IgD-negative memory B cell (primary cell): ENCODE data around the gene GGNBP2. TPM values are rescaled to one million over a fixed set of nuclear protein-coding genes. Genes with fewer than 3 reads are reported as not detected.
"Not testable (repeated sequence)": the region's sequence is repeated elsewhere in the genome, so short reads cannot be mapped to it uniquely, and the experiment has no call there.

Source experiments
- H3K27ac Mint-ChIP-seq, 3 donors: one replicate each; pipeline ENCODE4 v1.8.0; 2020 to 2022; ENCODE audit warnings: mild to moderate bottlenecking in 3 of 3, mixed read lengths in 3 of 3, moderate library complexity in 1 of 3
- H3K27me3 Mint-ChIP-seq: one replicate; pipeline ENCODE4 v1.8.0; 2021; ENCODE audit warnings: mixed read lengths
- H3K36me3 Mint-ChIP-seq: one replicate; pipeline ENCODE4 v1.8.0; 2020; ENCODE audit warnings: mild to moderate bottlenecking, mixed read lengths
- H3K4me1 Mint-ChIP-seq, 3 donors: one replicate each; pipeline ENCODE4 v1.8.0; 2020 to 2022; ENCODE audit warnings: mixed read lengths in 3 of 3, mild to moderate bottlenecking in 1 of 3
- H3K4me3 Mint-ChIP-seq, 4 donors: one replicate each; pipeline ENCODE4 v1.8.0; 2020 to 2022; ENCODE audit warnings: mild to moderate bottlenecking in 4 of 4, mixed read lengths in 4 of 4, moderate library complexity in 3 of 4
- H3K9me3 Mint-ChIP-seq, 3 donors: one replicate each; pipeline ENCODE4 v1.8.0; 2020 to 2021; ENCODE audit warnings: mixed read lengths in 3 of 3, mild to moderate bottlenecking in 1 of 3
- polyA plus RNA-seq: library from polyadenylated mRNA; unstranded; fragments of 300-500 nt; fragmentation: Illumina TruSeq; gene quantifications from one replicate; pipeline ENCODE4 v1.2.3, GENCODE V29; 2021

The GGNBP2 gene
- polyA plus RNA-seq, 1 donor from 2014 or later: 84.9 TPM

DNA sequence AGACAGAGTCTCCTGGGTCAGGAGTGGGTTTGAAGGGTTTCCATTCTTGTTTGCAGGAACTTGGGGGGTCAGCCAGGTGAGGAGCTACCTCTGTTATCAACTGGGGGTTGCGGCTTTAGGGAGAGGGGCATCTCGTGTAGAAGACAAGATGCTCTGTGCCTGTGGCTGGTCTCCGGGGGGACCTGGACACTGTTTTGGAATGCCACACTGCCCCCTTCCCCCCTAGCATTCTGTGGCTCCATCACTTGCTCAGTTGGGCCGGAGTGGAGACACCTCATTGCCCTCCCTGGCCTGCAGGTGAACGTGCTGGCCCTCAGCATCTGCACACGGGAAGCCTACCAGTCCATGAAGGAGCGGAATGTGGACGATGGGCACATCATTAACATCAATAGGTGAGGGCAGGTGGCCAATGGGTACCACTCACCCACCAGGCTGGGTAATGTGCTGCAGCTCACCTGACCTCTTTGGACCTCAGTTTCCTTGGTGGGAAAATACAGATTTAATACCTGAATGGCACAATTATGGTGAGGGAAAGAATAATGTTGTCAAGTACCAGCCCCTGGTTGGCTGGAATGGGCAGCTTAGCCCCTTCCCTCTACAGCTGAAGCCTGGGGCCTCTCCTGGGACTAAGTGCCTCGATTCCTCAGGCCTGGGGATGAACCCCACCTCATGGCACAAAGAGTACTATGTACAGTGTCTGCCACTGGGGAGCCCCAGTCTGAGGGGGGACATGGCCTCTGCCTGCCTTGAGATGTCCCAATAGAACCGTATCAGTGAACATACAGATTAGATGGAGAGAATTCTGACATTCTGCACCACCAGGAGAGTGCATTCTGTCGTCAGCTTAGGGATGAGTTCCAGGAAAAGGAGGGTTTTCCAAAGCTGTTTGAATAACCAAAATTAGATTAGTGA, 53.4 kb downstream of the GGNBP2 start:
- Mint-ChIP-seq H3K36me3 (peaks cover 4% of the 10 kb centered on the region), H3K4me1 (peaks cover 5 to 10% (median 8%) of the 10 kb centered on the region in 3 donors), H3K27me3 (no peaks in the 10 kb centered on the region), H3K4me3 (peak overlapping the region in 3 of 4 donors; percentile 12 to 88 (median 83)), H3K9me3 (no peaks in the 10 kb centered on the region), H3K27ac (peak overlapping the region in 1 of 3 donors; percentile 24)

DNA sequence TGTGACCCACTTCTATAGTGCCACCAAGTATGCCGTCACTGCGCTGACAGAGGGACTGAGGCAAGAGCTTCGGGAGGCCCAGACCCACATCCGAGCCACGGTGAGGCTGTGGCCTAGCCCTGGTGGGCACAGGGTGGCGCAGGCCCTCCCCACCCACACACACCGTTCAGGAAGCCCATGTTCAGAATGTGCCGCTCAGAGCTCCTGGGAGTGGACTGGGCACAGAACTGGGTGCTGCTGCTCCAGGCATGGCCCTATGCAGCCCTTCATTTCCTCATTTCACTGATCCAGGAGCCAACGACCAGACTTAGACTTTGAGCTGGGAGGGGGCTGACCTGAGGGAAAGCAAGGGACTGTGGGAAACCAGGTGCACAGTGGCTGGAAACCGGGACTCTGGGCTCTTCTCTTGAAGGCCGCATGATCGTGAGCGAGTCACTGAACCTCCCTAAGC, 54.3 kb downstream of the GGNBP2 start:
- Mint-ChIP-seq H3K4me3 (peak overlapping the region in 2 of 4 donors; percentile 45 to 68), H3K9me3 (no peaks in the 10 kb centered on the region), H3K36me3 (peaks cover 4% of the 10 kb centered on the region), H3K4me1 (peaks cover 8 to 11% (median 9%) of the 10 kb centered on the region in 3 donors), H3K27ac (no peak overlapping the region), H3K27me3 (no peaks in the 10 kb centered on the region)

DNA sequence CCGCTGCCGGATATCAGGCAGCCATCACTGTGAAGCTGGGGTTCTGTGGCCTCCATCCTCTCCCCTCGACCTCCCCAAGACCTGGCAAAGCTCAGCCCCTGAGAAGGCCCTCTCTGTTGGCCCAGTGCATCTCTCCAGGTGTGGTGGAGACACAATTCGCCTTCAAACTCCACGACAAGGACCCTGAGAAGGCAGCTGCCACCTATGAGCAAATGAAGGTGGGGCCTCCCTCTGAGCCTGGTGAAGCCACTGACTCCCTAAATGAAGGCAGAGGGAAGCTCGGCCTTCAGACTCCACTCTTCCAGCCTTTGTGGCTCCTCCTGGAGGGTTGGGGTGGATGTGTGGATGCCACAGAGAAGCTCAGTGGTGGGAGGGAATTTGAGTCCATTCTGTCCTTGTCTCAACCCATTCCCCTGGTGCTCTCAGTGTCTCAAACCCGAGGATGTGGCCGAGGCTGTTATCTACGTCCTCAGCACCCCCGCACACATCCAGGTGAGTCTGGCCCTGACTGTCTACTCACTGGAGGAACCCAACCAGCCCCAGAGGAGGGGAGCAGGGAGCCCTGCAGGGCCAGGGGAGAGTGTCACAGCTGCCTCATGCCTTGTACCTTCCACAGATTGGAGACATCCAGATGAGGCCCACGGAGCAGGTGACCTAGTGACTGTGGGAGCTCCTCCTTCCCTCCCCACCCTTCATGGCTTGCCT, 55.0 kb downstream of the GGNBP2 start:
- Mint-ChIP-seq H3K27me3 (no peaks in the 10 kb centered on the region), H3K9me3 (no peaks in the 10 kb centered on the region), H3K36me3 (peaks cover 4% of the 10 kb centered on the region), H3K4me3 (peak overlapping the region in 3 of 4 donors; percentile 46 to 89 (median 52)), H3K4me1 (peaks cover 12 to 17% (median 15%) of the 10 kb centered on the region in 3 donors), H3K27ac (peak overlapping the region in 2 of 3 donors; percentile 24 to 94)

DNA sequence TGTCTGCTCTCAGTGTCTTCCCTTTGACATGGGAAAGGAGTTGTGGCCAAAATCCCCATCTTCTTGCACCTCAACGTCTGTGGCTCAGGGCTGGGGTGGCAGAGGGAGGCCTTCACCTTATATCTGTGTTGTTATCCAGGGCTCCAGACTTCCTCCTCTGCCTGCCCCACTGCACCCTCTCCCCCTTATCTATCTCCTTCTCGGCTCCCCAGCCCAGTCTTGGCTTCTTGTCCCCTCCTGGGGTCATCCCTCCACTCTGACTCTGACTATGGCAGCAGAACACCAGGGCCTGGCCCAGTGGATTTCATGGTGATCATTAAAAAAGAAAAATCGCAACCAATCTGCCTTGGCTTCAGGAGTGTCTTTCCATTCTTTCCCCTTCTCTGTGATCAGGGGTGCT, 55.7 kb downstream of the GGNBP2 start:
- H3K27me3 Mint-ChIP-seq: no peaks in the 10 kb centered on the region
- H3K27ac Mint-ChIP-seq: peak overlapping the region; percentile 66 to 94 (median 91)
- peaks cover 13 to 21% (median 16%) of the 10 kb centered on the region in 3 donors for H3K4me1 Mint-ChIP-seq
- H3K9me3 Mint-ChIP-seq: no peaks in the 10 kb centered on the region
- peaks cover 4% of the 10 kb centered on the region for H3K36me3 Mint-ChIP-seq
- H3K4me3 Mint-ChIP-seq: peak overlapping the region; percentile 89 to 96 (median 92)

DNA sequence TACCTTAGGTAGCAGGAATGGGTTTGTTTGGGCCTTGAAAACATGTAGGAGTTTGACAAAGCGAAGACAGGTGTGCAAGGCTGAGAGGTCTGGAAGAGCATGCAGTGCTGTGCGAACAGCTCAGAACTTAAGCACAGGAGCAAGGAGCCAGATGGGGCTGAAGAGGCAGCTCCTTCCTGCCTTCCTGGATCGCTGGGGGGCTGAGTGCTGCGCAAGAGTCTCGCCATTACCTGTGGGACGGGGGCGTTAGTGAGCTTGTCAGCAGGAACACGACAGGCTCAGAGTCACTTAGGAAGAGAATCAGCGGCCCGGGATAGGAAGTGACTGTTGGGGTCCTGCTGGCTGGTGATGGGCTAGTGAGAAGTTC, 56.2 kb downstream of the GGNBP2 start:
- Mint-ChIP-seq H3K9me3 (no peaks in the 10 kb centered on the region), H3K27me3 (no peaks in the 10 kb centered on the region)

DNA sequence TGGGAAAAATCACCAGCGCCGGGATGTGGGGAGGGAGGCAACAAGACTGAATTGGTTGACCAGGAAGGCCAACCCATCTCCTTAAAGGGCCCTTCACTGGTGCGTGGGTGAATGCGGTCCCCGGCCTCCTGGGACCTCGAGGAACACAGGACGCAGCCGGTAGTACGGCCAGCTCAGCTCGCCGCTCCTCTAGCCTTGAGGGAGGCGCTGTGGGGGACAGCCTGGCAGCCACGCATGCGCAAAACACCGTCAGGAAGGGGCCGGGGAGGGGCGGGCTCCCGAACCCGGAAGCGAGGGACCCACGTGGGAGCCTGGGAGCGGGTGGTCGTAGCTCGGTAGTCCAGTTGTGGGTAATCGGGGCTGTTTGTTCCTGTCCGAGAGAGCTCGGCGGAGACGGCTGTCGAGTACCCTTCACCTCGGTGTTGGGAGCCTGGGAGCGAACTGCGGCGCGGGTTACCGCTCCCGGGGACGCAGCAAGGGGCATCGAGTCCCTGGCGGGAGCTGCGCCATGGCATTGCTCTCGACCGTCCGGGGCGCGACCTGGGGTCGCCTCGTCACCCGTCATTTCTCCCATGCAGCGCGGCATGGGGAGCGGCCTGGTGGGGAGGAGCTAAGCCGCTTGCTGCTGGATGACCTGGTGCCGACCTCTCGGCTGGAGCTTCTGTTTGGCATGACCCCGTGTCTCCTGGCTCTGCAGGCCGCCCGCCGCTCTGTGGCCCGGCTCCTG, 56.7 kb downstream of the GGNBP2 start, which contains the start of gene MRM1:
Gene MRM1 (plus strand): TSS at position 281 of the 727 bp plus-strand sequence. CDS start 228 bp downstream, at position 509.
- Mint-ChIP-seq H3K27ac (peak within 1 kb of the TSS; percentile 66 to 94 (median 91)), H3K36me3 (peaks cover 1% of the 10 kb centered on the region), H3K4me3 (peak within 1 kb of the TSS; percentile 89 to 96 (median 92)), H3K27me3 (no peaks in the 10 kb centered on the region), H3K4me1 (peaks cover 20 to 27% (median 21%) of the 10 kb centered on the region in 3 donors), H3K9me3 (no peaks in the 10 kb centered on the region)

More for the DNA sequence above, 56.2 kb downstream of the GGNBP2 start:
- Mint-ChIP-seq H3K4me3 (peak overlapping the region; percentile 89 to 96 (median 92)), H3K4me1 (peaks cover 18 to 25% (median 20%) of the 10 kb centered on the region in 3 donors), H3K36me3 (peaks cover 1% of the 10 kb centered on the region), H3K27ac (peak overlapping the region; percentile 66 to 94 (median 91))

DNA sequence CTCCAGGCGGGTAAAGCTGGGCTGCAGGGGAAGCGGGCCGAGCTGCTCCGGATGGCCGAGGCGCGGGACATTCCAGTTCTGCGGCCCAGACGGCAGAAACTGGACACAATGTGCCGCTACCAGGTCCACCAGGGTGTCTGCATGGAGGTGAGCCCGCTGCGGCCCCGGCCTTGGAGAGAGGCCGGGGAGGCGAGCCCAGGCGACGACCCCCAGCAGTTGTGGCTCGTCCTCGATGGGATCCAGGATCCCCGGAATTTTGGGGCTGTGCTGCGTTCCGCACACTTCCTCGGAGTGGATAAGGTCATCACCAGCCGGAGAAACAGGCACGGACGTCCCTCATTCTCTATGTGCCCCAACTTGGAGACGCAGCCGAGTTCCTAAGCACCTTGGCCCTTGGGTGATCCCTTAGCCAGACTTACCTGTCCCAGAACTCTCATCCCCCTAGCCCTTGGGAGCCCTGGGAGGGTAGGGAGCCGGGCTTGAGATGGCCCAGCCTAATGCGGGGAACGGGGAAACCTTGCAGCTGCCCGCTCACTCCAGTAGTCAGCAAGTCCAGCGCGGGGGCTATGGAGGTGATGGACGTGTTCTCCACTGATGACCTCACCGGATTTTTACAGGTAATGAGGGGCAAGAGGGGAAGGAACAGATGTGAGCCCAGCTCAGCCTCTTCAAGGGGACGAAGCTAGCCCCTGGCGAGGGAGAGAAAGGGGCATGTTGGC, 57.5 kb downstream of the GGNBP2 start:
- Mint-ChIP-seq H3K27me3 (no peaks in the 10 kb centered on the region), H3K4me3 (peak overlapping the region; percentile 89 to 96 (median 92)), H3K36me3 (peaks cover 1% of the 10 kb centered on the region), H3K9me3 (no peaks in the 10 kb centered on the region), H3K4me1 (peaks cover 20 to 27% (median 21%) of the 10 kb centered on the region in 3 donors), H3K27ac (peak overlapping the region in 2 of 3 donors; percentile 66 to 91)

DNA sequence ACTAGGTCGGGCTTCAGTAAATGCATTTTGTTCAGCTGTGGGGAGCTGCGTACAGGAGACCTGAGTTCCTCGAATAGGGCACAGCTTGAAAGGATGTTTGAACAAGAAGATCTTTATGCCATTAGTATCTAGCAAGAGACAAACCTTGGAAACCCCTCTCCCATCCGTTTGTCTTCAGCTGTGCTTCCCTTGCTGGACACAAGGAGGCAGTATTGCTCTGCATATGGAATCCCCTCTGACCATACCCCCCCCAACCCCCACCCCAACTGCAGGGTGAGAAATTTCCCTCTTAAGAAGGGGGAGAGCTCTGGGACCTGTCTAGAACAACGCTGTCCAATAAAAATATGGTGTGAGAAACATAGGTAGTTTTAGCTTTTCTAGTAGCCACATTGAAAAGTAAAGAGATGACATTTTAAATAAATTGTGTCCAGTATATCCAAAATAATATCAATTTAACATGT, 58.2 kb downstream of the GGNBP2 start:
- H3K36me3 Mint-ChIP-seq: peaks cover 3% of the 10 kb centered on the region
- H3K9me3 Mint-ChIP-seq: no peaks in the 10 kb centered on the region
- H3K27me3 Mint-ChIP-seq: no peaks in the 10 kb centered on the region
- peaks cover 20 to 29% (median 21%) of the 10 kb centered on the region in 3 donors for H3K4me1 Mint-ChIP-seq
- peak overlapping the region; percentile 89 to 96 (median 92) for H3K4me3 Mint-ChIP-seq
- peak overlapping the region in 1 of 3 donors; percentile 66 for H3K27ac Mint-ChIP-seq

DNA sequence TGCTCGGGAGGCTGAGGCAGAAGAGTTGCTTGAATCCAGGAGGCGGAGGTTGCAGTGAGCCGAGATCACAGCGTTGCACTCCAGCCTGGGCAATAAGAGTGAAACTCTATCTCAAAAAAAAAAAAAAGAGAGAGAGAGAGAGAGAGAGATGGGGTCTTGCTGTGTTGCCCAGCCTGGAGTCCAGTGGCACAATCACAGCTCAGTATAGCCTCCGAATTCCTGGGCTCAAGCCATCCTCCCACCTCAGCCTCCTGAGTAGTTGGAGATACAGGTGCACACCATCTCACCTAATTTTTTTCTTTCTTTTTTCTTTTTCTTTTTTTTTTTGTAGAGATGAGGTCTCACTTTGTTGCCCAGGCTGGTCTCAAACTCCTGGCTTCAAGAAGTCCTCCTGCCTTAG, 60.3 kb downstream of the GGNBP2 start:
- H3K27me3 Mint-ChIP-seq, H3K27ac Mint-ChIP-seq, H3K9me3 Mint-ChIP-seq, H3K36me3 Mint-ChIP-seq: not testable (repeated sequence)
- Mint-ChIP-seq H3K4me3 (peak overlapping the region in 1 of 4 donors; percentile 70), H3K4me1 (peaks cover 21 to 38% (median 26%) of the 10 kb centered on the region in 3 donors)

DNA sequence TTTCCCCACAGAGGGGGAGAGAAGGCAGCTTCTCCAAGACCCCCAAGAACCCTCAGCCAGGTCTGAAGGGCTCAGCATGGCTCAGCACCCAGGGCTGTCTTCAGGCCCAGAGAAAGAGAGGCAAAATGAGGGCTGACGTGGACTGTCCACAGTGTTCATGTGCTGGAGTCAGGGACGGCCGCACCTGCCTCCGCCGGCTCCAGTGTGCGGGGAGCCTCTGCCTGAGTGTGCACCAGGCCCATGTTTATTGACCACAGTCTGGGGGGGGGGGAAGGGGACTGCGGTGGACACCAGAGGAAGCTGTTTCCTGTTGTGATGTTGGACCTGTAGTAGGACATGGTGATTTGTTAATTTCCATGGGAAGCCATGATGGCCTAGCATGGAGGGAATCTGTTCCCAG, 63.6 kb downstream of the GGNBP2 start:
- peaks cover 2% of the 10 kb centered on the region for H3K36me3 Mint-ChIP-seq
- no peak overlapping the region for H3K4me3 Mint-ChIP-seq
- H3K4me1 Mint-ChIP-seq: peaks cover 16 to 30% (median 19%) of the 10 kb centered on the region in 3 donors
- no peaks in the 10 kb centered on the region for H3K9me3 Mint-ChIP-seq
- peak overlapping the region in 1 of 3 donors; percentile 57 for H3K27ac Mint-ChIP-seq
- no peaks in the 10 kb centered on the region for H3K27me3 Mint-ChIP-seq

DNA sequence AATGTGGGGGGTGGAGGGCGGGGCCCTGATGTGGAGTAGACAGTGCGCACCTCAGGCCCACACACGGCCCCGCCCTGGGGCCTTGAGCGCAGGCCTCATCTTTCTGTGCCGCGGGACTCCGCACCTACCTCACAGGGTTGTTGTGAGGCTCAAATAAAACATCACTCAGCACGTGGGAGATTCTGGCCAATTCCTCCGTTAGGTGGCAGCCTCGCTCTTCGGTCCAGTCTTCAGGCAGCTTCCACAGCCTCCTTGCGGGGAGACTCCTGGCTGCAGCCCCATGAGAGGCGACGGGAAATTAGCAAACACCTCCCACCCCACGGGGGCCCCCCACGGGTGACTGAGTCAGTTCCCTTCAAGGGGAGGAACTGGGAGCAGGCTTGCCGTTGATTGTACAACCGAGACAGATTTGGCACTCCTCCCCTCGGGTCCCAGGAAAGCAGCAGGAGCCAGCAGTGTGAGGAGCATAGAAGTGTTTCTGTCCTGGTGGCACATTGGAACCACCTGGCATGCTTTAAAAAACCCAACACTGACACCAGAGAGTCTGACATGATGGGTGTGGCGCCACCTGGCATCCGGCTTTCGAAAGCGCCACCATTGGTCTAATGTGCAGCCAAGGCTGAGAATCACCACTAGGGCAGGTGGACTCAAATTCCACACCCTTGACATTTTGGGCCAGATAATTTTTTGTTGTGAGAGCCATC, 64.2 kb downstream of the GGNBP2 start:
- peak overlapping the region in 1 of 3 donors; percentile 57 for H3K27ac Mint-ChIP-seq
- peaks cover 14 to 28% (median 20%) of the 10 kb centered on the region in 3 donors for H3K4me1 Mint-ChIP-seq
- no peaks in the 10 kb centered on the region for H3K9me3 Mint-ChIP-seq
- peak overlapping the region in 2 of 4 donors; percentile 41 for H3K4me3 Mint-ChIP-seq
- H3K27me3 Mint-ChIP-seq: no peaks in the 10 kb centered on the region
- H3K36me3 Mint-ChIP-seq: peaks cover 2% of the 10 kb centered on the region

DNA sequence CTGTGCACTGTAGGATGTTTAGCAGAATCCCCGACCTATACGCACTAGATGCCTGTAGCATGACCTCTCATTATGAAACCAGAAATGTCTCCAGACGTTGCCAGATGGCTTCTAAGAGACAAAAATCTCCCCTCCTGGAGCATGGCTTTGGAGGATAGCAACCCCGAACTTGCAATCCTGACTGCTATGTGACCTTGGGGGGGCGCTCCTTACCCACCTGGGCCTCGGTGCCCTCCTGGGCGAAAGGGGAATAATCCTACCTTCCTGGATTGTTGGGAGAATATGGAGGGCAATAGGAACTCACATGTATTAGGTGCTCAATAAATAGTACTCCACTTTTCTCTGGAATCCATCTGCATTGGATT, 64.8 kb downstream of the GGNBP2 start:
- Mint-ChIP-seq H3K36me3 (peaks cover 2% of the 10 kb centered on the region), H3K27me3 (no peaks in the 10 kb centered on the region), H3K27ac (no peak overlapping the region), H3K9me3 (no peaks in the 10 kb centered on the region), H3K4me3 (peak overlapping the region in 1 of 4 donors; percentile 27), H3K4me1 (peaks cover 9 to 23% (median 16%) of the 10 kb centered on the region in 3 donors)

DNA sequence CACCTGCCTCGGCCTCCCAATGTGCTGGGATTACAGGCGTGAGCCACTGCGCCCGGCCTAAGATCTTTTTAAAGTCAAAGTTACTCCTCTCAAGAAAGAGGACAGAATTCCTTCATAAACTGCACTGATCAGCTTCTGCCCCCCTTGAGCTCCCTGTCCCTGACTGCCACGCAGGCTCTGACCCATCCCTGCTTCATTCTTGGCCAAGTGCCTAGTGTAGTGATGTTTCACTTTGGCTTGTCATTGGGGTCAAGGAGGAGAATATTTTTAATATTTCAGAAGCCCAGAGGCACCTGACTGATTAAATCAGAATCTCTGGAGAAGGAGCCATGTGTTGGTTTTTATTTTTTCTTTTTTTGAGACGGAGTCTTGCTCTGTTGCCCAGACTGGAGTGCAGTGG, 65.8 kb downstream of the GGNBP2 start:
- Mint-ChIP-seq H3K4me1 (peaks cover 8 to 17% (median 13%) of the 10 kb centered on the region in 3 donors), H3K9me3 (no peaks in the 10 kb centered on the region), H3K27ac (peak overlapping the region in 1 of 3 donors; percentile 57), H3K4me3 (no peak overlapping the region), H3K27me3 (no peaks in the 10 kb centered on the region), H3K36me3 (peaks cover 2% of the 10 kb centered on the region)
